Right cardiac atrium (tissue), 5 donors: ENCODE results near the gene AAGAB. TPM values are rescaled to one million over a fixed set of nuclear protein-coding genes. Genes with fewer than 3 reads are reported as not detected.
"Not testable (repeated sequence)": the region's sequence is repeated elsewhere in the genome, so short reads cannot be mapped to it uniquely, and the experiment has no call there.

ENCODE experiments used
- ATAC-seq, 2 donors: fragments of 200-7000 bp; cut with Tn5 transposase; one replicate each; pipeline versions ENCODE4 v1.8.0 to v1.9.1; 2020; ENCODE audit warnings: moderate library complexity in 2 of 2, mild to moderate bottlenecking in 1 of 2
- DNase-seq, 3 donors: peaks; one replicate each; pipeline ENCODE4 v3.0.0-alpha.2; 2020
- H3K27ac ChIP-seq: one replicate; pipeline ENCODE4 v1.5.1; 2013; ENCODE audit warnings: mild to moderate bottlenecking, low read length, control low read depth, moderate library complexity
- H3K27me3 ChIP-seq: one replicate; pipeline ENCODE4 v1.6.1; 2013; ENCODE audit not compliant: control insufficient read depth, insufficient read depth
- H3K4me1 ChIP-seq: one replicate; pipeline ENCODE4 v1.6.1; 2013; ENCODE audit warnings: low read length; ENCODE audit not compliant: control insufficient read depth, insufficient read depth
- H3K4me3 ChIP-seq: one replicate; pipeline ENCODE4 v1.5.1; 2013; ENCODE audit warnings: low read length, control low read depth
- H3K9me3 ChIP-seq: one replicate; pipeline ENCODE4 v1.6.1; 2013; ENCODE audit warnings: low read length; ENCODE audit not compliant: control insufficient read depth
- WGBS: extraction: QIAGEN DNeasy Blood & Tissue Kit; methylation state at CpG from one replicate; pipeline ENCODE4 v1.1.7; 2013; 5-methylcytosine and 5-hydroxymethylcytosine counted together
- intact Hi-C, 4 donors: fragments of 100-400 bp; cut with DNase I; formaldehyde crosslinking; loops; one replicate each; pipeline versions ENCODE4 v1.11.0 to v1.14.0; 2022 to 2023
- polyA plus RNA-seq: library from polyadenylated mRNA; stranded (reverse); fragments of 200-250 nt; gene quantifications from one replicate; pipeline ENCODE4 v1.2.3, GENCODE V29; 2013
- total RNA-seq, 4 donors: library from RNA; stranded (reverse); fragmentation: NEBNext Ultra II Directional; extraction: Animal tissue kit (Norgen Biotek cat#: 25700); gene quantifications; one replicate each; pipeline ENCODE4 v1.2.1, GENCODE V29; 2021
- donor health status: healthy with polysubstance abuse.
- donor health status: DM: no; HTN: yes; CAD: no.
- donor health status: DM: no; HTN: no; CAD: no.
- donor health status: DM: no; HTN: yes; CAD: no; lungs with severe emphysema.
- donor health status: DM: yes; HTN: yes; CAD: no.

Gene AAGAB
- total and polyA plus RNA-seq, 5 donors, result 9.3 to 34.1 (median 20.7) TPM

DNA sequence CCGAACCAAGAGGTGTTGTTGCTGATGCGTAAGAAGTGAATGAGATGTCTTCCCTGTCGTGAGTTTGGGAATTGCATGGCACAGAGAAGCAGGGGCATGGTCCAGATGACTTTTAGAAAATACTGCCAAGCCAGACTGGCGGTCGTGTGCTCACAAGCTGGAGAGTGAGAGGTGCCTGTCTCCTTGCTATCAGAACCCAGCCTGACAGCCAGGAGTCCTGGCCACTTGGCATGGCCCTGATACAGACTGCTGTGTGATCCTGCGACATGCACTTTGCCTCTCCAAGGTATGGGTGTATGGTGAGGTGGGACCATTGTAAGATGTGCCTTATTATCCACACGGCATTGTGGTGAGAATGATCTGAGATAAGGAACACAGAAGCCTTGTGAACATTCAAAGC lies 96.1 kb downstream of the AAGAB start:
- intact Hi-C loops, result no loop called here
- no peaks in the 10 kb centered on the region for H3K9me3 ChIP-seq
- peak; percentile 46 to 57 for ATAC-seq
- WGBS, result 62% methylated on average over 7 of the region's 7 CpGs
- peaks cover 27% of the 10 kb centered on the region for H3K4me1 ChIP-seq
- H3K27me3 ChIP-seq, result no peaks in the 10 kb centered on the region
- H3K27ac ChIP-seq, result no peak overlapping the region
- peak in 2 of 3 donors; percentile 56 to 58 for DNase-seq
- H3K4me3 ChIP-seq, result no peak overlapping the region

DNA sequence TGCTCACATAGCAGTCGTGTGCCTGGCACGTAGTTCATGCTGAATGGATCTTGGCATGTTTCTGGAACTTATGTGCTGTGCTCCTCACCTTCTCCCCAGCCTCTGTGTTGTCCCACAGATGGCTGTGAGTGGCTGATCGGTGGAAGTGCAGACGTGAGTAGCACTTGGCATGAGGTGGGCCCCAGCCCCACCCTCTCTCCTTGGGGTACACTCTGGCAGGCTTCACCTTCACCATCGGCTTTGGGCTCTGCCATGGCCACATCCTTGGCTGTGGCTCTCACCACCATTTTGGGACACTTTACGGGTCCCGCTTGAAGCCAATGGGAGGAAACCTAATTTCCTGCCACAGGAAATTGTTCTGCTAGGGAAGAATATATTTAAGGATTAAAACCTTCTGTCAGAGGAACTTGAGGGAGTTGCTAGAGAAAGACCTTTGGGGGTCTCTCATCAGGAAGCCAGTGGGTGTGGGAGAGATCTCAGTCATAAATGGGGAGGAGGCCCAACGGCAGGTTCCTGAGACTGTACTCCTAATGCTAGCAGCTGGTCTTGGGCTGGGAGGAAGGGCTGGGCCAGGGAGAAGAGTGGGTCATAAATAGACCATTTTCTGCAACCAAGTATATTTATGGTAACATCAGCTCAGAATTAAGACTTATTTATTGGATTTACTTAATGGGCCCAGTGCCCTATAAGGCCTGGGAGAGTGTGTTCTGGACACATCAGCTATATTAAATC lies 96.8 kb downstream of the AAGAB start:
- no peak overlapping the region for H3K27ac ChIP-seq
- intact Hi-C loops, result no loop called here
- DNase-seq, result peak in 1 of 3 donors; percentile 43

DNA sequence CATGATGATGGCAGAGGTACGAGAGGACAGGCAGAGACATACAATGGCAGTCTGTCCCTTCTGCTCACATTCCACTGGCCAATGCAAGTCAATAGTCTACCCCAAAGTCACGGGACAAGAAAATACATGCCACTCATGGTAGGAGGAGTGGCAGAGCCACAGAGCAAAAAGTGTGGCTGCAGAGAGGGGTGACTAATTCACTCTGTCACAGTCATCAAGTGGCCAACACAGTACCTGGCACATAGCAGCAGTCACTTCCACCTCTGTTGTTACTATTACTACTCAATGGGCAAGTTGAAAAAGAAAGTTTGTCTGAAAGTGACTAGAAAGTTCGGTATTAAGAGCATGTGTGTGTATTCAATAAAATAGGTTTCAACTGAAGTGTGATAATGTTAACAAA lies 97.6 kb downstream of the AAGAB start:
- intact Hi-C loops, result no loop called here
- H3K27ac ChIP-seq, result no peak overlapping the region
- H3K9me3 ChIP-seq, result no peaks in the 10 kb centered on the region
- WGBS, result 95% methylated on average over 3 of the region's 3 CpGs
- ATAC-seq (no peak), DNase-seq (no peak)
- peaks cover 22% of the 10 kb centered on the region for H3K4me1 ChIP-seq
- H3K4me3 ChIP-seq, result no peak overlapping the region
- H3K27me3 ChIP-seq, result no peaks in the 10 kb centered on the region

More for the DNA sequence above, 96.8 kb downstream of the AAGAB start:
- WGBS, result 70% methylated on average over 8 of the region's 8 CpGs
- Histone ChIP-seq H3K9me3 (no peaks in the 10 kb centered on the region), H3K4me3 (no peak overlapping the region), H3K4me1 (peaks cover 27% of the 10 kb centered on the region), H3K27me3 (no peaks in the 10 kb centered on the region)
- ATAC-seq, result peak; percentile 15 to 74

DNA sequence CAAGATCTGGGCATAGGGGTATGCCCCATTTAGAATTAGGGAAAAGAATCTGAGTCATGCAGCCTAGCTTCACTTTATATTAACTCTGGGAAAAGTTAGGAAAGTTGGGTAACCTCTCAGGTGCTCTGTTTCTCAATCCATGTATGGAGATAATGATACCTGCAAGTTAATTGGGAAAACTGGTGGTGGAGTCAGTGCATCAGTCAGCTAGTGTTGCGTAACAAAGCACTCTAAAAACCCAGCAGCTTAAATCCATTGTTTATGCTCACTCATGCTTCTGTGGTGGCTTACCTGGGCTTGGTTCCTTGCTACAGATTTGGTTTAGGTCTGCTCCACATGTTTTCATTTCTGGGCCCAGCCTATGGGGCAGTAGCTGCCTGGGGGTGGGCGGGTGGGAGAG lies 98.0 kb downstream of the AAGAB start:
- Histone ChIP-seq H3K4me3 (no peak overlapping the region), H3K27ac (no peak overlapping the region), H3K27me3 (no peaks in the 10 kb centered on the region), H3K9me3 (no peaks in the 10 kb centered on the region), H3K4me1 (peaks cover 20% of the 10 kb centered on the region)
- DNase-seq, result no peak
- ATAC-seq, result no peak
- intact Hi-C loops, result no loop called here
- WGBS, result 95% methylated on average over 2 of the region's 2 CpGs

DNA sequence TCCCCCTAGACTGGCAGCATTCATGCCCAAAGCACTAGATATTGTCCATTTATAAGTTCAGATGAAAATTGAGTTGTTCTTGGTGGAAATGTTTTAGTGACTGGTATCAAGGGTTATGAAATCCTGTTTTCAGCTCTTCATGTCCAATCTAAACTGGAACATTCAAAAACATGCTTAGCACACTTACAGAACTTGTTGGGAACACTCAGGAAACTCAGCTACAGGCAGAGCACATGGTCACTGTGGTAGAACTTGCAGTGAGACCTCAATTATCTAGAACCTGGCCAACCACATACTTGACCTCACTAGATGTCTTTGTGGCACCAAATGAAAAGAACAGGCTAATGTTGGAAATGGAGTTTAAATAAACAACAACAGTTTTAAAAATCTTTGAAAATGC lies 100.2 kb downstream of the AAGAB start:
- H3K27me3 ChIP-seq, result no peaks in the 10 kb centered on the region
- intact Hi-C loops, result no loop called here
- H3K4me3 ChIP-seq, result no peak overlapping the region
- H3K27ac ChIP-seq, result no peak overlapping the region
- H3K9me3 ChIP-seq, result no peaks in the 10 kb centered on the region
- DNase-seq, result no peak
- ATAC-seq, result no peak
- H3K4me1 ChIP-seq, result peaks cover 23% of the 10 kb centered on the region

DNA sequence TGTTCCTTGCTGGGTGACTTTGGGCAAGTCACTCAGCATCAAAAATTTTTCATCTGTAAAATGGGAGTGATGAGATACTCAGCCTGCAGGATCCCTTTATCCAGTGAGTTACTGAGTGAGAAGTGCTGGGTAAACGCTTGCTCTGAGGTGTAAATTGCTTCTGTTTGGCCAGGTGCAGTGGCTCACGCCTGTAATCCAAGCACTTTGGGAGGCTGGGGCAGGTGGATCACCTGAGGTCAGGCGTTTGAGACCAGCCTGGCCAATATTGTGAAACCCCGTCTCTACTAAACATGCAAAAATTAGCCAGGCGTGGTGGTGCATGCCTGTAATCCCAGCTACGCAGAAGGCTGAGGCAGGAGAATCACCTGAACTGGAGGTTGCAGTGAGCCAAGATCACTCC lies 101.4 kb downstream of the AAGAB start:
- H3K4me1 ChIP-seq, result peaks cover 22% of the 10 kb centered on the region
- DNase-seq, H3K9me3 ChIP-seq, H3K27ac ChIP-seq, ATAC-seq, H3K27me3 ChIP-seq, intact Hi-C loops, H3K4me3 ChIP-seq: not testable (repeated sequence)
- WGBS, result 92% methylated on average over 6 of the region's 6 CpGs

DNA sequence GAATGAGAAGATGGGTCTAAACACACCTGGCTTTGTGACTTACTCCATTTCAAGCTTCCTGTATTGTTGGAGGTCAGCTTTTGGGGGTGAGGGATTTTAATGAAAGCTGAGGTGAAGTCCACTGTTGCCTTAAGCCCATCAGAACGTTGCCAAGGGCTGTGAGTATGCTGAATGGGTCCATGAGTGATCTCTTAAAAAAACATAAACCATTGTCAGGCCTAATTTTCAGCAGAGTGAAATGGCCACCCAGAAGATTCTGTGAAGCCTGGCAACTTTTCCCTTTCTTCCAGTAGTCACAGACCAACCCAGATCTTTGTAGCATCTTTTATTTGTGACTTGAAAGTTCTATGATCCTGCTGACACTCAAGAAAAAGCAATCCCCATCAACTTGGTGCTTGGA lies 102.0 kb downstream of the AAGAB start:
- H3K4me3 ChIP-seq, result no peak overlapping the region
- no peaks in the 10 kb centered on the region for H3K9me3 ChIP-seq
- intact Hi-C loops, result no loop called here
- ATAC-seq (no peak), DNase-seq (no peak)
- H3K27me3 ChIP-seq, result no peaks in the 10 kb centered on the region
- H3K27ac ChIP-seq, result no peak overlapping the region
- peaks cover 16% of the 10 kb centered on the region for H3K4me1 ChIP-seq
- 63% methylated on average over 1 of the region's 1 CpG for WGBS

Other genes starting within 250 kb of the AAGAB start
- gene SMAD3, start 189.1 kb downstream of the AAGAB start, total RNA-seq, result 10 to 100 TPM; 29.2 to 40.5 (median 30.5) TPM
- gene SMAD3, start 189.1 kb downstream of the AAGAB start, polyA plus RNA-seq, result 9.9 TPM
- 1 to 10 TPM in 3 of 4 donors, under 1 TPM in 1; 0.82 to 2.1 (median 1.5) TPM for gene IQCH, start 125 bp upstream of the AAGAB start, total RNA-seq
- 0.34 TPM for gene IQCH, start 125 bp upstream of the AAGAB start, polyA plus RNA-seq